ENCODE results near the gene MEGF10.

MEGF10 gene

DNA sequence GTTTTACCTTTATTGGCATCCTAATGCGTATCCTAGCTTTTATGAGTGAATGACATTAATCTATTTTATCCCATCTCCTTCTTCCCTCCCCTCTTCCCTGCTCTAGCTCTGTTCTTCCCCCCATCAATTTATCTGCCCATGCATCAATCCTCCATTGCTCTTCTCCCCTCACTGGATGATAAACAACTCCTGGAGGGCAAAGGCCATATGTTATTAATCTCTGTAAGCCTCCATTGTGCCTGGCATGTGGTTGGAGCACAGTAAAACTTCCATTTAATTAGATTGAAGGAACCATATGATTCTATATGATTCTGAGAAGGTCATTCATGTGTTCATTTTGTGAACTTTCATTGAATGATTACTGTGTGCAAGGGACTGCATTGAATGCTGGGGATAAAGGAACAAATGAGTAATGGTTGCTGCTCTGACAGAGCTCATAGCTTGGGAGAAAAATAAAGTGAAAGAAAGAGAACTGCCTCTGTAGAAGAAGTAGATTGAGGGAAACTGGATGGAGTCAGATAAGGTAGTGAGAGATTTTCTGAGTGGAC is 85.0 kb downstream of the MEGF10 start:
- Histone ChIP-seq H3K27me3 (no peaks in the 10 kb centered on the region), H3K36me3 (no peaks in the 10 kb centered on the region), H3K4me3 (ENCODE audit: low read depth in 1 of 2, low read length in 1 of 2) (no peak overlapping the region), H3K4me1 (ENCODE audit: control insufficient read depth in 1 of 2, insufficient read depth in 1 of 2, low read depth in 1 of 2, low read length in 1 of 2) (no peaks in the 10 kb centered on the region), H3K27ac (no peak overlapping the region), H3K9me3 (no peaks in the 10 kb centered on the region)
- TF ChIP-seq, protein P1, sequence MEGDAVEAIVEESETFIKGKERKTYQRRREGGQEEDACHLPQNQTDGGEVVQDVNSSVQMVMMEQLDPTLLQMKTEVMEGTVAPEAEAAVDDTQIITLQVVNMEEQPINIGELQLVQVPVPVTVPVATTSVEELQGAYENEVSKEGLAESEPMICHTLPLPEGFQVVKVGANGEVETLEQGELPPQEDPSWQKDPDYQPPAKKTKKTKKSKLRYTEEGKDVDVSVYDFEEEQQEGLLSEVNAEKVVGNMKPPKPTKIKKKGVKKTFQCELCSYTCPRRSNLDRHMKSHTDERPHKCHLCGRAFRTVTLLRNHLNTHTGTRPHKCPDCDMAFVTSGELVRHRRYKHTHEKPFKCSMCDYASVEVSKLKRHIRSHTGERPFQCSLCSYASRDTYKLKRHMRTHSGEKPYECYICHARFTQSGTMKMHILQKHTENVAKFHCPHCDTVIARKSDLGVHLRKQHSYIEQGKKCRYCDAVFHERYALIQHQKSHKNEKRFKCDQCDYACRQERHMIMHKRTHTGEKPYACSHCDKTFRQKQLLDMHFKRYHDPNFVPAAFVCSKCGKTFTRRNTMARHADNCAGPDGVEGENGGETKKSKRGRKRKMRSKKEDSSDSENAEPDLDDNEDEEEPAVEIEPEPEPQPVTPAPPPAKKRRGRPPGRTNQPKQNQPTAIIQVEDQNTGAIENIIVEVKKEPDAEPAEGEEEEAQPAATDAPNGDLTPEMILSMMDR (IDR thresholded peaks at IDR 0.05): no peak

DNA sequence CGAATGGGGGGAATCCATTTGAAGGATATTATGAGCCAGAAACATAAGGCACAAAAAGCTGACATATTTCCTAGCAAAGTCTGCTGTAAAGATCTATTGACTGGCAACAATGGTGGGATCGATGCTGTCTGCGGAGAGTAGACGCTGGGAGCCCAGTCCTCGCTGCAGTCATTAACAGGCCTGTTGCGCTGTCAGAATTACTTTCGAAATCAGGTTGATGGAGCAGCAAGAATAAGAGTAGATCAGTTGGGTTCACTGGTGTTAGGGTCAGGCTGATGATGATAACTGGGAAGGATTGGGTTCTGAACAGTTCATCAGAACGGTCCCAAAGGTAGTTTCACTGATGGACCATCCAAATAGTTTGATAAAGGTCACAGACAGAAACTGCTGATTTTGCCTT is 87.1 kb downstream of the MEGF10 start:
- H3K4me3 ChIP-seq (ENCODE audit: low read depth in 1 of 2, low read length in 1 of 2): no peak overlapping the region
- TF ChIP-seq, protein P1 (IDR thresholded peaks at IDR 0.05): no peak
- no peaks in the 10 kb centered on the region for H3K9me3 ChIP-seq
- no peak overlapping the region for H3K27ac ChIP-seq
- no peaks in the 10 kb centered on the region for H3K27me3 ChIP-seq
- H3K36me3 ChIP-seq: no peaks in the 10 kb centered on the region
- H3K4me1 ChIP-seq (ENCODE audit: control insufficient read depth in 1 of 2, insufficient read depth in 1 of 2, low read depth in 1 of 2, low read length in 1 of 2): no peaks in the 10 kb centered on the region

DNA sequence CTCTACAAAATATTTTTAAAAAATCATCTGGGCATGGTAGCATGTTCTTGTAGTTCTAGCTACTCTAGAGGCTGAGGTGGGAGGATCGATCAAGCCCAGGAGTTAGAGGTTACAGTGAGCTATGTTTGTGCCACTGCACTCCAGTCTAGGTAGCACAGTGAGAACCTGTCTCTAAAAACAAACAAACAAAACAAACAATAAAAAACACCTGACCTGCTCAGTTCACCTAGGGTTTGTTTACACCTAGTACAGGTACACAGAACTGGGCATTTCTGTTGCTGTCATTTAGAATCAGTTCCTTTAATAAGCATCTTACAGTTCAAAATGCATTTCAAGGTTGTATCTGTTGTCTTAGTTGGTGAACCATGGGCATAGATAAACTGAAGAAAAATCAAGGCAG is 95.3 kb downstream of the MEGF10 start:
- no peak overlapping the region for H3K4me3 ChIP-seq (ENCODE audit: low read depth in 1 of 2, low read length in 1 of 2)
- no peaks in the 10 kb centered on the region for H3K9me3 ChIP-seq
- TF ChIP-seq, protein P1 (IDR thresholded peaks at IDR 0.05): no peak
- no peaks in the 10 kb centered on the region for H3K4me1 ChIP-seq (ENCODE audit: control insufficient read depth in 1 of 2, insufficient read depth in 1 of 2, low read depth in 1 of 2, low read length in 1 of 2)
- H3K27me3 ChIP-seq: no peaks in the 10 kb centered on the region
- no peak overlapping the region for H3K27ac ChIP-seq
- no peaks in the 10 kb centered on the region for H3K36me3 ChIP-seq

DNA sequence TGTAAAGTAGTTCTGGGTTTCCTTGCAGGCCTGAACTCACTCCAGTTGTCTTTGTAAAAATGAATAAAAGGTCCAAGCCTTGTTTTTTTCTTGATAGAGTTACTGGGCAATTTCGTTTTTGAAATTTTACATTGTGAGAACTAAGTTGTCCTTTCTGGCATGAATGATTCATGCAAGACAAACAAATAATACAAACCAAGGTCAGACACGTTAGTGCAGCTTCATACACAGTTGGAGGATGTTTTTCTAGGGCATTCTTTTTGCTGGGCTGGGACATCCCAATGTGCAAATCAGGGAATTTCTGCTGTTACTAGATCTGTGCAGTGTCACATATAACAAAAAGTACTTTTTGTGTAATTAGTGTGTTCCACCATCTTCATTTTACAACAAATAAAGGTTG is 96.0 kb downstream of the MEGF10 start:
- Histone ChIP-seq H3K9me3 (no peaks in the 10 kb centered on the region), H3K27me3 (no peaks in the 10 kb centered on the region), H3K4me3 (ENCODE audit: low read depth in 1 of 2, low read length in 1 of 2) (no peak overlapping the region), H3K27ac (no peak overlapping the region), H3K36me3 (no peaks in the 10 kb centered on the region), H3K4me1 (ENCODE audit: control insufficient read depth in 1 of 2, insufficient read depth in 1 of 2, low read depth in 1 of 2, low read length in 1 of 2) (no peaks in the 10 kb centered on the region)
- TF ChIP-seq, protein P1 (IDR thresholded peaks at IDR 0.05): no peak

DNA sequence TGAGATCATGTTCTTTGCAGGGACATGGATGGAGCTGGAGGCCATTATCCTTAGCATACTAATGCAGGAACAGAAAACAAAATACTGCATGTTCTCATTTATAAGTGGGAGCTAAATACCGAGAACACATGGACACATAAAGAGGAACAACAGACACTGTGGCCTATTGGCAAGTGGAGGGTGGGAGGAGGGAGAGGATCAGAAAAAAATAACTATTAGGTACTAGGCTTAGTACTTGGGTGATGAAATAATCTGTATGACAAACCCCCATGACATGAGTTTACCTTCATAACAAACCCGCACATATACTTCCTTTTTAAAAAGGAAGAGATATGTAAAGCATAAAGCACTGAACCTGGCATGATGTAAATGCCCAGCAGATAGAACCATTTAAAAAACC is 99.0 kb downstream of the MEGF10 start:
- no peak overlapping the region for H3K27ac ChIP-seq
- H3K9me3 ChIP-seq: no peaks in the 10 kb centered on the region
- H3K36me3 ChIP-seq: no peaks in the 10 kb centered on the region
- H3K27me3 ChIP-seq: no peaks in the 10 kb centered on the region
- H3K4me3 ChIP-seq (ENCODE audit: low read depth in 1 of 2, low read length in 1 of 2): no peak overlapping the region
- H3K4me1 ChIP-seq (ENCODE audit: control insufficient read depth in 1 of 2, insufficient read depth in 1 of 2, low read depth in 1 of 2, low read length in 1 of 2): no peaks in the 10 kb centered on the region
- TF ChIP-seq, protein P1 (IDR thresholded peaks at IDR 0.05): no peak

DNA sequence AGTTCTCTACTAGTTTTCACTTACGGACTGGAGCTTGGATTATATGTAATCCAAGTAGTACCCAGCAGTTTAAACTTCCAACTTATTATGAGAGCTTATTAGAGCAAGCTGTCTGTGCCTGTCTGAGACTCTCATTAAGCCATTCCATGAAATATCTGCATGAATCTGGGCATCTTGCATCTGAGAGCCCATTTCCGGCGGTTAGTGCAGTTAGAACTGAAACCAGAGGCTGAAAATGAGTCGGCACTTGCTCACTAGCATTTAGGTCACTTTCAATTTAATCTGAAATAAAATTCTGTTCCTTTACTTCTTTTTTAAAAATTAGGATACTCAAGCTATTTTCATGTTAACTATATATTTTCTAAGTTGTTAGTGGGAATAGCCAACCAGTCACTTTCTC is 102.2 kb downstream of the MEGF10 start:
- Histone ChIP-seq H3K4me3 (ENCODE audit: low read depth in 1 of 2, low read length in 1 of 2) (no peak overlapping the region), H3K27ac (no peak overlapping the region), H3K36me3 (no peaks in the 10 kb centered on the region), H3K4me1 (ENCODE audit: control insufficient read depth in 1 of 2, insufficient read depth in 1 of 2, low read depth in 1 of 2, low read length in 1 of 2) (no peaks in the 10 kb centered on the region), H3K27me3 (no peaks in the 10 kb centered on the region), H3K9me3 (no peaks in the 10 kb centered on the region)
- TF ChIP-seq, protein P1 (IDR thresholded peaks at IDR 0.05): no peak
